ENCODE results near the gene MDM2.

GRCh38 chr12:68870011-68870410 lies 62.0 kb downstream of the MDM2 start:
- TF ChIP-seq, protein P1, sequence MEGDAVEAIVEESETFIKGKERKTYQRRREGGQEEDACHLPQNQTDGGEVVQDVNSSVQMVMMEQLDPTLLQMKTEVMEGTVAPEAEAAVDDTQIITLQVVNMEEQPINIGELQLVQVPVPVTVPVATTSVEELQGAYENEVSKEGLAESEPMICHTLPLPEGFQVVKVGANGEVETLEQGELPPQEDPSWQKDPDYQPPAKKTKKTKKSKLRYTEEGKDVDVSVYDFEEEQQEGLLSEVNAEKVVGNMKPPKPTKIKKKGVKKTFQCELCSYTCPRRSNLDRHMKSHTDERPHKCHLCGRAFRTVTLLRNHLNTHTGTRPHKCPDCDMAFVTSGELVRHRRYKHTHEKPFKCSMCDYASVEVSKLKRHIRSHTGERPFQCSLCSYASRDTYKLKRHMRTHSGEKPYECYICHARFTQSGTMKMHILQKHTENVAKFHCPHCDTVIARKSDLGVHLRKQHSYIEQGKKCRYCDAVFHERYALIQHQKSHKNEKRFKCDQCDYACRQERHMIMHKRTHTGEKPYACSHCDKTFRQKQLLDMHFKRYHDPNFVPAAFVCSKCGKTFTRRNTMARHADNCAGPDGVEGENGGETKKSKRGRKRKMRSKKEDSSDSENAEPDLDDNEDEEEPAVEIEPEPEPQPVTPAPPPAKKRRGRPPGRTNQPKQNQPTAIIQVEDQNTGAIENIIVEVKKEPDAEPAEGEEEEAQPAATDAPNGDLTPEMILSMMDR (IDR thresholded peaks at IDR 0.05; ENCODE audit: low read length) = no peak
- no peak for TF ChIP-seq EZH2 (optimal IDR thresholded peaks at IDR 0.05; ENCODE audit: low read depth, low read length)
